ENCODE results near the gene KRT9. TPM values are rescaled to one million over a fixed set of nuclear protein-coding genes. Genes with fewer than 3 reads are reported as not detected.
"Not testable (repeated sequence)": the region's sequence is repeated elsewhere in the genome, so short reads cannot be mapped to it uniquely, and the experiment has no call there.

Gene KRT9
- total RNA-seq, 1 donor from 2014 or later = not detected

DNA sequence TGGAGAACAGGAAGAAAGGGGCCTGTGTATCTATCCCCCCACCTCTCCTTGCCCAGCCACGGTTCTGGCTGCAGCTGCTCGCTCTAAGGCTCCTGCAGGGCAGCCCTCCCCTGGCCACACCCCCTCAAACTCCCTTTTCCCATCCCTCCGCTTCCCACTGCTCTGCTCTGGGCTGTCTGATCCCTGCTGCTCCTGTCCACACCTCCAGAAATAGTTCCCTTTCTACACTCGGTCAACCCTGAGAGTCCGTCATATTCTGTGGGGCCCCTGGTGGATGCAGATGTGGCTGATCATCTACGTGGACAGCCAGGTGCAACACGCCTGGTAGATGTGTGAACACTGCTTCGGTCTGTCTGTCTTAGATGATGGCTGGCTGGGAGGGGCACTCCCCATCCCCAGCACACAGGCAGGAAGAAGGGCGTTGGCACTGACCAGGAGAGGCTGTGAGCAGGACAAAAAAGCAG, 24.4 kb downstream of the KRT9 start:
- no peak for DNase-seq (ENCODE audit: low spot score)

DNA sequence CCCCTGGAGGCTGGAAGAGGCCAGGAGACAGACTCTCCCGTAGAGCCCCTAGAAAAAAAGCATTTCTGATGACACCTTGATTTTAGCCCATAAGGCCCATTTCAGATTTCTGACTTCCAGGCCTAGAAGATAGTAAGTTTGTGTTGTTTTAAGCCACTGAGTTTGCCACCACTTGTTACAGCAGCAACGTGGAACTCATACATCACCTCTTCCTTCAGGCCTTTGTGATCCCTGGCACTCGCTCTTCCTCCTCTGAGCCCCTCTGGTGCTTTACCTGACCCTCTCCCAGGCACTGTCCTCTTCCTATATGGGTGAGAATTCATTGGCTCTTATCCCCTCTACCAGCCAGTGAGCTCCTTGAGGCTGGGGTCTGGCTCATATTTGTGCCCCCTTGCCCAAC, 25.0 kb downstream of the KRT9 start:
- no peak for DNase-seq (ENCODE audit: low spot score)

DNA sequence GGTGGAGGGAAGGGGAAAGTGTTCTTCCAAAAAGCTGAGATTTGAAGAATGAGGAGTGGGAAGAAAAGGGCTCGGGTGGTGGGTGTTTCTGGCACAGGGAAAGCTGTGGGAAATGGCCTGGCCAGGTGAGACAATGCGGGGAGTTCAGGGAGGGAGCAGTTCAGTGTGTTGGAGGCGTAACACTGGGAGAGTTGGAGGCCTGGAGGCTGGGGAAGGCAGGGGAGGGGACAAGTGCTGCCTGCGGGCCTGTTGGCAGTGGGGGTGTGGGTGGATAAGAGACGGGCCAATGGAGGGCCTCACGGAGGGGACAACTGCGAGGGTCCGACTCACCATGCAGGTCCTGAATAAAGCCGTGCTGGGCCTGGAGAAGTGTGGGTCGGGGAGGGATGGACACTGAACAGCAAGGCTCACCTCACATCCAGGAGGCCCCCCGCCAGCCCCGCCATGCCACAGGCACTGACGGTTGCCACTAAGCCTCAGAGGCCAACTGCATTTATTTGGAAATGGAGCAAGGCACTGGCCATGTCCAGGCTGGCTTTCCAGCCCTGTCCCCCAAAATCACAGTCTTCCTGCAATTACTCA, 25.9 kb downstream of the KRT9 start:
- no peak for DNase-seq (ENCODE audit: low spot score)

DNA sequence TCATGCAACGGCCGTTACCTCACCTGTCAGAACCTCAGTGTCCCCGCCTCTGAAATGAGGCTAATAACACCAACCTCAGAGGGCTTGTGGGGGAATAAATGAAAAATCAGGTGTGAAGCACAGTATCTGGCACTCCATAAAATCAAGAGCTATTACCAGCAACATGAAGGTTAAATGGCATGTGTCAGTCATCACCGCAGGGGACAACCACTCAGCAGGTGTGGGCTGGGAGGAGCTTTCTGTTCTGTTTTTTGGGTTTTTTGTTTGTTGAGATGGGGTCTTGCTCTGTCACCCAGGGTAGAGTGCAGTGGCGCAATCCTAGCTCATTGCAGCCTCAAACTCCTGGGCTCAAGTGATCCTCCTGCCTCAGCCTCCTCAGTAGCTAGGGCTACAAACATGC, 26.9 kb downstream of the KRT9 start:
- no peak for DNase-seq (ENCODE audit: low spot score)

DNA sequence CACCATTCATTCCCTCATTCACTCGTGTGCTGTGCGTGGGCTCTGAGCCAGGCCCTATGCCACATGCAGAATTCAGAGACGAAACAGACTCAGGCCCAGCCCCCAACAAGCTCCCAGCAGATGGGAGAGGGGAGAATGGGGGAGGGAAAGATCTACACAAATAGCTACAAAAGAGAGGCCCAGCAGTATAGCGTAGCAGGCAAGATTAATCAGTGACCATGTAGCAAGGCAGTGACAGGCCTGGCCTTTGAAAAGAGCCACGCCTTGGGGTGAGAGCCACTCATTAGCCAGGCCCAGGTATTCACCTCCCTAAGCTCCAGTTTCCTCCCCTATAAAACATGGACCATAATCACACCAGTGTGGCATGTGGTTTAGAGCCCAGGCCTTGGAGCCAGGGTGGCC, 27.4 kb downstream of the KRT9 start:
- DNase-seq (ENCODE audit: low spot score) = no peak

DNA sequence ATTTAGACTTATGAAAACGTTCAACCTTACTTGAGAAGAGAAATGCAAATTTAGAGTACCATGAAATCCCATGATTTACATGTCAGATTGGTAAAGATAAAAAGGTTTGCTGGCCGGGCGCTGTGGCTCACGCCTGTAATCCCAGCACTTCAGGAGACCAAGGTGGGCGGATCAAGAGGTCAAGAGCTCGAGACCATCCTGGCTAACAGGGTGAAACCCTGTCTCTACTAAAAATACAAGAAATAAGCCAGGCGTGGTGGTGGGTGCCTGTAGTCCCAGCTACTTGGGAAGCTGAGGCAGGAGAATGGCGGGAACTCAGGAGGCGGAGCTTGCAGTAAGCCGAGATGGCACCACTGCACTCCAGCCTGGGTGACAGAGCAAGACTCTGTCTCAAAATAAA, 29.1 kb downstream of the KRT9 start:
- not testable (repeated sequence) for DNase-seq (ENCODE audit: low spot score)

DNA sequence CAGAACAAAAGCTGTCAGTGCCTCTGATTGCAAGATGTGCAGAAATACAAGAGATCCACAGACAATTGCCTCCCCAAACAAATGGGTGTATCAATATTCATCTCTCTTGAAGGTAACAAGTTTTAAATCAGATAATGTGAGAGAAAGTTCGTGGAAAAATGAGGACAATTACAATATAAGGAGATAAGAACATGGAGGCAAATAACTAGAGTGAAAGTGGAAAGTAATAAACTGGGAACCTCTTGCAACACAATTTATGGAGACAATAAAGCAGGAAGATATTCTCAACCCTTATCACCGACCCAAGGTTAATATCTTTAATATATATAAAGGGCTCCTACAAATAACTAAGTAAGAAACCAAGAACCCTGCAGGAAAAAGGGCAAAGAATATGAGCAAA, 29.5 kb downstream of the KRT9 start:
- DNase-seq (ENCODE audit: low spot score) = no peak

DNA sequence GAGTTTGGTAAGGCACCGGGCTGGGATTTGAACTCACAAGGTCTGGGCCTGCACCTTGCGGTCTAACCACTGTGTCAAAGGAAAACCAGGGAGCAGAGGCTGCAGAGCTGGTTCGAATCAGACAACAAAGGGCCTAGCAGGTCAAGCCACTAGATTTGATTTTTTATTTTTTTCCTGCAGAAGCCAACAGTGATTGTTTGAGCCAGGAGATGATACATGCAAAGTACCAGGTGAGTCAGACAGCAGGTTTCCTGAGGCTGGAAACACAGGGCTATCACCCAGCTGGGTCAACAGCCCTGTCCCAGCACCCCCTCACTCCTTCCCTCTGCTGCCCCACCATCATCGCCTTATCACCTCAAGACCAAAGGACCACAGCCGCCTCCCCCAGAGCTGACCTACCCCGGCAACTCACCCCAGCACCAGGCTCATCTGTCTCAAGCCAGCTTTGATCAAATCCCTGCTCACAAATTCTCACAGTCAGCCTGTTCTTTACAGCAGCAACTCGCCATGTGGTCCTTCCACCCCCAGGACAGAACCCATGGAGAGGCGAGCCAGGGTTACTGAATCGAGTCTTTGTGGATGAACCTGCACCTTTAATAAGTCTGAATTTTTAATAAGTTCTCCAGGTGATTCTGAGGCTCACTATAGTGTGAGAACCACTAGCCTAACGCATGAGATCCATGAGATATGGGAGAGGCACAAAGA, 30.8 kb downstream of the KRT9 start:
- DNase-seq (ENCODE audit: low spot score) = no peak

DNA sequence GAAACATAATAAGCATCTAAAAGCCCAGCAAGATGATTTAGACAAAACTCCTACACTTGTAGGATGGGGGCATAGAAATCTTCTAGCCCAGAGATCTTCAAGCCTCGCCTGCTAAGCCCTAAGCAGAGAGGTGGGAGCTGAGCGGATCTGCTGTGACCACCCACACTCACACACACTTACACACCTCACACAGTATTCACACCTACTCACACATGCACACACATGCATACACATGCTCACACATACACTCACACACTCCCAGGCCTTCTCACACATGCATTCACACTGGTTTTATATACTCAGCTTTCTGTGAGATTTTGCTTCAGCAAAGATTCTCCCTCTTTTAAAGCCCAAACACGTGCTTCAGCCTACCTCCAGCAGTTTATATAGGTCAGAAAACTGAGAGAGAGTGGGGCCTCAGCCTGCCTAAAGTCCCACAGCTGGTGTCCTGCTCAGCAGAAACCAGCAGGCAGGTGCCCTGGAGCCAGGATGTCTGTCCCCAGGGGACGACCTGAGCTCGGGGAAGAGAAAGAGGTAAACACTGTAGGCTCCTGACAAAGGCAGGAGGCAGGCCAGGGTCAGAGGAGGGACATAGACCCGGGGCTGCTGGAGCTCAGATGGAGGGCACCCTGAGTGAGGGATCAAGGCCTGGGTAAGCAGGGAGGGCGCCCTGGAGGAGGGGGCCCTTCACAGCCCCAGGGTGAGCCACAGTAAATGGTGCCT, 31.7 kb downstream of the KRT9 start:
- DNase-seq (ENCODE audit: low spot score) = no peak

DNA sequence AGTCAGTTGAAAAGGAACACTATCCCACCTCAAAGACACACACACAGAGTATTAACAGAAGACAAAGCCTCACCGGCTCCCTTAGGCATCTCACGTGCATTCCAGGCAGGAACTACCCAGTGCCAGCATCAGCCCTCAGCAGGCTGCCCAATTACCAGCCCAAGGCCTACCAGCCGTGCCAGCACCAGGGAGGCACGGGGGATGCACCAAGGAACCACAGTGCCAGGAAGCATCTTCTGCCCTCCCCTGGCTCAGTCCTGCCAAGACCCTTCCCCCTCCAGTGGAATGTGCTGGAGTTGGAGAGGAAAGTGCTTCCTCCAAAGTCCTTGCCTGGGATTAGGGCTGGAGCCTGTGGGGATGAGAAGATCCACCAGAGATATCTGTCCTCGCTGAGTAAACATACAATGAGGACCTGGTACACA, 32.8 kb downstream of the KRT9 start:
- no peak for DNase-seq (ENCODE audit: low spot score)

DNA sequence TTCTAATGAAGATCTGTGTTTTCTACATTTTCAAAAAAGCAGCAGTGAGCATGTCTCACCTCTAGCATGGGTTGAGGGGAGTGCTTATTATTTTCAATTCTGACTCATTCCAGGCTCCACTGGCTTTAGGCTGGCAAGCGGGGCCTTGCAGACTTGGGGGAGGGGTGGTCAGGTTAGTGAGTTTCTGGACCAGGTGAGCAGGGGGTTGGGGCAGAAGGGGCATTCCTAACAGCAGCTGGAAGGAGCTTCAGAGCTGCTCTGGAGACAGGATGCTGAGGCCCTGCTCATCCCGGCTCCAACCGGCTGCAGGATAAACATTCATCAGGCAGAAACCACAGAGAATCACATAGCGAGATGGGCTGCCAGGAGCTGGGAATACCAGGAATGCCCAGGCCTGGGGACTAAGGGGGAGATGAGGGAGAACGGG, 33.3 kb downstream of the KRT9 start:
- DNase-seq (ENCODE audit: low spot score) = no peak

DNA sequence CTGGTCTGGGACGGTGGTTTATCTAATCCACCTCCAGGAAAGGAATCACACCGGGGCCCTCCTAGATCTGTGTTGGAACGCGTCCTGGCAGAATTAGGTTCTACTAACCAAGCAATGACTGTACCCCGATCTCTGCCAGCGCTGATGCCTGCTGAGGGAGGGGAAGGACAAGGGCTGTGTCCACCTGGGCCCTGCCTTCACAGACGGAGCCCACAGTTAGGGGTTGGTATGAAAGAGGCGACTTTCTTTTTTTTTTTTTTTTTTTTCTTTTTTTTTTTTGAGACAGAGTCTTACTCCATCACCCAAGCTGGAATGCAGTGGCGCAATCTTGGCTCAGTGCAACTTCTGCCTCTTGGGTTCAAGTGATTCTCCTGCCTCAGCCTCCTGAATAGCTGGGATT, 33.9 kb downstream of the KRT9 start:
- no peak for DNase-seq (ENCODE audit: low spot score)

DNA sequence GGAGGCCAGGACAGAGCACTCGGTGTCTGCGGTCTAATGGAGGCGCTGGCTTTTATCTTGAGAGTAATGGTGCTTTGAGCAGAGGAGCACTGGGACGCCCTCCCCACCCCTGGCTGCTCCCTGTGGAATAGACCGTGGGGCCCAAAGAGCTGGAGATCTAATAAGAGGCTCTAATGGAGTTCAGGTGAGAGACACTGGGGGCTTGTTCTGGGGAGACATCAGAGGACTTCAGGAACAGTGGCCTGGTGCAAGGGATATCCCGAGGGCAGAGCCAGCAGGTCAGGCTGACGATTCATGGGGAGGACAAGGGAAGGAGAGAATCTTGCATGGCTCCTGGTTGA, 34.3 kb downstream of the KRT9 start:
- no peak for DNase-seq (ENCODE audit: low spot score)

DNA sequence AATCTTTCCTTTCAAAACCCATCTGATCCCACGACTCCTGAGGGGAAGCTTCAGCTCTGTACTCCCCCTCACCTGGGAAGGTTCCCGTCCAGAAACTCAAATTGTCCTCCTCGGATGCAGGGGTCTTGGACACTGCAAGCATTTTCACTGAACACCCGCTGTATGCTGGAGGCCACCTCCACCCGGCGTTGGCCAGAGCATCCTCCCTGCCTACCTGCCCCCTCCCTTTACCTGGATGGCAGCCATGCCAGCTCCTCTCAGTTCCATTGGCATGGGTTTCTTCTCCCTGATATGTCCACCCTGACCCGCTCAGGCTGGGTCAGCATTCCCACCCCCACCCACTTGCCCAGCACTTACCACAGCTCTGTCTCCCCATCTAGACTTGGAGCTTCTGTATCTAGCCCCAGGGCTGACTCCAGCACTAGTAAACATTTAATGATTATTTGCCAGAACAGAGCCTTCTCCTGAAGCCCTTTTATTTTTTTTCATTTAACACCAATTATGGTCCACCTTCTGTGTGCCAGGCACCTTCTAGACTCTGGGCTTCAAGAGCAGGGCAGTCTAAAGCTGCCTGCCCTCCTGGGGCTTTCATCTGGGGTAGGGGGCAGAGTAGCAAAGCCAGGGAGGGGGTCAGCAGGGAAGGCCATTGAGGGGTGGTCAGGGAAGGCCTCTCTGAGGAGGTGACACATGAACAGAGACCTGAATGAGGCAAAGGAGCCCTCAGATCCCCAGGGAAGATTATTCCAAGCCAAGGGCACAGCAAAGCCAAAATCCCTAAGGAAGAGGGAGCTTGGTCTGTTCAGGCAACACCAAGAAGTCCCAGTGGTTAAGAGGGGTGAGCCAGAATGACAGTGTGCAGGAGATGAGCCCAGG, 34.9 kb downstream of the KRT9 start:
- DNase-seq (ENCODE audit: low spot score) = no peak

DNA sequence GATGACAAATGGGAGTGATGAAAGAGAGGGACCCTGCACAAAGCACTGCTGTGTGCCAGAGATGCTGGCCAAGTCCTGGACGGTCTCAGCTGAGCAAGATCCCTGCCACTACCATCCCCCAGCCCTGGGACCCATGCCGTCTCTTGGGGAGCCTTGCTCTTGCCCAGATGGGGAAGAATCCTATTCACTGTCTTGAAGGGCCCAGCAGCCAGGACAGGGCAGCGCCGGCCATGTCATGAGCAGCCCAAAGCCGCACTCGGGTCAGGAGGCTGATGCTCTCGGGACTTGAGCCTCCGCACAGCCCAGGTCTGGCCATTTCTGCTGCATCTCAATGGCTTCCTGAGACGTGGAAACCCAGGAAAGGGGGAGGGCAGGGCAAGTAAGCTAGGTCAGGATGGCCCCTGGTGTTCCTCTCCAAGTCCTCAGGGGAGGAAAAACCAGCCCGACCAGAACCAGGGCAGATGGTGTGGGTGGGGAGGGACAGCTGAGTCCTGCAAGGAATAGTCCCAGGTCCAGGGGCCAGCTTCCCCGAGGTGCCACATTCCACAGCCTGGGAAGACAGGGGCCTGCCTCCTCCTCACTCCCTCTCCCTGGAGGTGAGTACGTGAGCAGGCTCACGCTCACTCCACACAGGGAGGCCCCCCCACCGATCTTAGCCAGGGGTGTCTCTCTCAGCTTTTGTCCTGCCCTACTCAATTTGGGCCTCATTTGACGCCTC, 35.9 kb downstream of the KRT9 start:
- no peak for DNase-seq (ENCODE audit: low spot score)

DNA sequence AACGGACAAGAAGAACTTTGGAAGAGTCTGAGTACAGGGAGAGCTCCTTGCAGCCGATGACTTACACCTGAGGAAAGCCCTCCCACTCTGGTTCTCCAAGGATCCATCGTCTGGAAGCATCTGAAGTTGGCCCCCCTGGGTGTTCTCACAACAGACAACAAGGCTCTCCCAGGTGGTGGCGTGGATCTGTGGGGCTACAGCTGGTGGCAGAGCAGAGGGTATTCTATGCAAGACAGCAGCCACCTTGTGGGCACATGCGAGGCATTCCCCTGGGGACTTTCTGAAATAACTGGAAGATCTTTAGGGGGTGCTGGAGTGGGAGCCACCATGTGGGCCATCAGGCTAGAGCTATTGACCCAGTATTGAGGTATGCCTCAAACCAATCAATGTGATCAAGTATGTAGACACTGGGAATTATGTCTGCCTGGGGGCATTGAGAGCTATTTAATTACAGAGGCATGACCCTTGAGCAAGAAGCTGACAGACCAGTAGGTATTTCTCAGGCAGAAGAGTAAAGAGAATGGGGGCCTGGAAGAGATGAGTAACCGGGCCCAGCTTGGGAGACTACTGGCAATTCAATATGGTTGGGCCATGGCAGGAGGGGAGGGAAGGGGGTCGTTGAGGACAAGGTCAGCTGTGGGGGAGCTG, 36.8 kb downstream of the KRT9 start:
- no peak for DNase-seq (ENCODE audit: low spot score)

DNA sequence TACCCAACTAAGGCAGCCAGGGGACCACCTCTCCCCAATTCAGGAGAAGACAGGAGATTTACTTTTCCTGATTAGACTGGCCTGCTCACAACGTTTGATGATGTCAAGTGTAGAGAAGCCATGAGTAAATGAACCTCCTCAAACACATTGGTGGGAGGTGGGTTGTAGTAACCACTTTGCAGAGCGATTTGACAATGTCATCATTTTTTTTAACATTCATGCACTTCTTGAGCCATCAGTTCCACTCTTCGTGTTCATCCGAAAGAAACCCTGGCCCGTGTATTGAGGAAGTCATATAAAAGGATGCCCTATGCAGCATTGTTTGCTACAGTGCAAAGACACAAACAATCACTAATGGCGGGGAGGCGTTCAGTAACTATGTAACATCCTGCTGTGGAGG, 38.2 kb downstream of the KRT9 start:
- no peak for DNase-seq (ENCODE audit: low spot score)

DNA sequence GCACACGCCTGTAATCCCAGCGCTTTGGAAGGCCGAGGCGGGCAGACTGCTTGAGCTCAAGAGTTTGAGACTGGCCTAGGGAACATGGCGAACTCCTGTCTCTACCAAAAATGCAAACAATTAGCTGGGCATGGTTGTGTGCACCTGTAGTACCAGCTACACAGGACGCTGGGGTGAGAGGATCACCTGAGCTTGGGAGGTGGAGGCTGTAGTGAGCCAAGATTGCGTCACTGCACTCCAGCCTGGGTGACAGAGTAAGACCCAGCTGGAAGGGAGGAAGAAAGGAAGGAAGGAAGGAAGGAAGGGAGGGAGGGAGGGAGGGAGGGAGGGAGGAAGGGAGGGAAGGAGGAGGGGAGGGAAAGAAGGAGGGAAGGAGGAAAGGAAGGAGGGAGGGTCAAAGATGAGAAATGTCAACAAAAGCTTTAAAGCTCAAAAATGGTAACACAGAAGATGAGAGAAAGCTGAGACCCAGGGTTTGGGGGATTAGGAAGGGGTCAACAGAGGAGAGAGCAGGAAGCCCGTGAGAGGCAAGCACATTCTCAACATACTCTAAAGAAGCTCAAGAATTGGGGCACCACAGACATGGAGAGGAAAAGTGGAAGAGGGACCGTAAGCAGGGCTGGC, 38.8 kb downstream of the KRT9 start:
- DNase-seq (ENCODE audit: low spot score) = no peak

DNA sequence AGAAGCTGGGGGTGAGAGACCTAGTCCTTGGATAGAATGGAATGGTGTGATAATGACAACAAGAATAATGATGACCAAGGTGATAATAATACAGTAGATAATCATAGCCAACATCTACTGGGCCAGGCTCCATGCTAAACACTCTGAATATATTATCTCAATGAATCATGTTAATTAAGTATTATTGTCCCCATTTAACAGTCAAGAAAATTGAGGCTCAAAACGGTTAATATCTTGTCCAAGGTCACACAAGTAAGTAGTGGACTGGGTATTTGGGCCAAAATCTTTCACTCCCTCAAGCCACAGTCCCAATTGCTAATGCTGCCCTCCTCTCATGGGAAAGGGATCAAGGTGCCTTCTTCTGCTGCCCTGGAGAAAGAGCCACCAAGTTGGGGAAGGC, 39.9 kb downstream of the KRT9 start:
- DNase-seq (ENCODE audit: low spot score) = no peak
